ENCODE results near the gene SUSD3. TPM values are rescaled to one million over a fixed set of nuclear protein-coding genes. Genes with fewer than 3 reads are reported as not detected.

SUSD3 gene
- total and polyA plus RNA-seq, 2 donors (not counting 3 experiments of a cell fraction or from before 2014, with no cell fraction given) = not detected

DNA sequence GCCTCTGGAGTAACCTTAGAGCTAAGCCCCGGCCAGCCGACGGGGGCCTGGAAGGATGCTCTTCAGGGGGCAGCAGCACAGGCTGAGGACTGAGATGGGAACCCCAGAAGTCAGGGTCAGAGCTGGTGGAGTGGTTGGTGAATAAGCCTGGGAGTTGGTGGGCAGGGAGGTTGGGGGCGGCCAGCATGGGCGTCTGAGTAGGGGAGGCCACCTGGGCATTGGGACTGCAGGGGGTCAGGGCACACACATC is 61.1 kb downstream of the SUSD3 start:
- TF ChIP-seq POLR2AphosphoS5 (IDR thresholded peaks at IDR 0.05; ENCODE audit: insufficient read depth, low read depth, low read length) (no peak), EZH2 (IDR thresholded peaks at IDR 0.05; ENCODE audit: borderline replicate concordance, low read depth, low read length, severe bottlenecking) (no peak), GATA2 (IDR thresholded peaks at IDR 0.05; ENCODE audit: insufficient read depth, insufficient read length, low read depth, low read length) (no peak), JUN (IDR thresholded peaks at IDR 0.05; ENCODE audit: borderline replicate concordance, insufficient read depth, insufficient read length, low read depth) (no peak), FOS (IDR thresholded peaks at IDR 0.05; ENCODE audit: borderline replicate concordance, insufficient read depth, low read length) (no peak), POLR2A (IDR thresholded peaks at IDR 0.05; ENCODE audit: low read depth, low read length) (no peak), MYC (IDR thresholded peaks at IDR 0.05; ENCODE audit: low read depth, low read length) (no peak)
- TF ChIP-seq, protein P1, sequence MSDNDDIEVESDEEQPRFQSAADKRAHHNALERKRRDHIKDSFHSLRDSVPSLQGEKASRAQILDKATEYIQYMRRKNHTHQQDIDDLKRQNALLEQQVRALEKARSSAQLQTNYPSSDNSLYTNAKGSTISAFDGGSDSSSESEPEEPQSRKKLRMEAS (IDR thresholded peaks at IDR 0.05; ENCODE audit: insufficient read depth, insufficient read length) = no peak
- TF ChIP-seq, protein P2, sequence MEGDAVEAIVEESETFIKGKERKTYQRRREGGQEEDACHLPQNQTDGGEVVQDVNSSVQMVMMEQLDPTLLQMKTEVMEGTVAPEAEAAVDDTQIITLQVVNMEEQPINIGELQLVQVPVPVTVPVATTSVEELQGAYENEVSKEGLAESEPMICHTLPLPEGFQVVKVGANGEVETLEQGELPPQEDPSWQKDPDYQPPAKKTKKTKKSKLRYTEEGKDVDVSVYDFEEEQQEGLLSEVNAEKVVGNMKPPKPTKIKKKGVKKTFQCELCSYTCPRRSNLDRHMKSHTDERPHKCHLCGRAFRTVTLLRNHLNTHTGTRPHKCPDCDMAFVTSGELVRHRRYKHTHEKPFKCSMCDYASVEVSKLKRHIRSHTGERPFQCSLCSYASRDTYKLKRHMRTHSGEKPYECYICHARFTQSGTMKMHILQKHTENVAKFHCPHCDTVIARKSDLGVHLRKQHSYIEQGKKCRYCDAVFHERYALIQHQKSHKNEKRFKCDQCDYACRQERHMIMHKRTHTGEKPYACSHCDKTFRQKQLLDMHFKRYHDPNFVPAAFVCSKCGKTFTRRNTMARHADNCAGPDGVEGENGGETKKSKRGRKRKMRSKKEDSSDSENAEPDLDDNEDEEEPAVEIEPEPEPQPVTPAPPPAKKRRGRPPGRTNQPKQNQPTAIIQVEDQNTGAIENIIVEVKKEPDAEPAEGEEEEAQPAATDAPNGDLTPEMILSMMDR (IDR thresholded peaks at IDR 0.05; ENCODE audit: extremely low read depth in 1 of 2, insufficient read depth in 1 of 2, low read depth in 1 of 2, low read length in 2 of 2) = no peak
- Histone ChIP-seq H2AFZ (ENCODE audit: low read depth, low read length) (no peak overlapping the region), H3K36me3 (ENCODE audit: control insufficient read depth in 2 of 2, extremely low read depth in 1 of 2, insufficient read depth in 2 of 2, low read length in 2 of 2) (peaks cover 0 to 11% of the 10 kb centered on the region in 2 experiments), H3K79me2 (ENCODE audit: control insufficient read depth, insufficient read depth, low read length) (no peaks in the 10 kb centered on the region), H4K20me1 (replicated peaks; ENCODE audit: control insufficient read depth, extremely low read depth, insufficient read depth, low read length) (no peaks in the 10 kb centered on the region), H3K27ac (ENCODE audit: insufficient read depth, low read depth, low read length) (no peak overlapping the region), H3K4me1 (ENCODE audit: control insufficient read depth, extremely low read depth, insufficient read depth, low read length) (peaks cover 10% of the 10 kb centered on the region), H3K9me1 (replicated peaks; ENCODE audit: control insufficient read depth, extremely low read depth, insufficient read depth, low read length) (no peaks in the 10 kb centered on the region), H3K9me3 (replicated peaks; ENCODE audit: control insufficient read depth, insufficient read depth, low read length) (no peaks in the 10 kb centered on the region), H3K27me3 (ENCODE audit: control insufficient read depth in 2 of 2, insufficient read depth in 2 of 2, low read length in 2 of 2) (no peaks in the 10 kb centered on the region), H3K9ac (replicated peaks; ENCODE audit: extremely low read depth, insufficient read depth, low read length) (no peak overlapping the region), H3K4me3 (replicated peaks in 1 of 3; ENCODE audit: insufficient read depth in 1 of 3, low read depth in 1 of 3, low read length in 3 of 3) (no peak overlapping the region), H3K4me2 (ENCODE audit: insufficient read depth, low read length) (no peak overlapping the region)
- ChIA-PET POLR2A (interaction anchor here (1.2 to 3.4 kb wide), 3 partner anchors 10 to 14 kb away, joined by 3 to 11 read pairs (median 9); partner anchors contain the start of gene NINJ1), CTCF (interaction anchor here (0.8 to 6.2 kb wide), 13 partner anchors 11 to 447 kb away, joined by 3 to 70 read pairs (median 10); partner anchors contain the start of genes CARD19 and NINJ1)
- DNase-seq (ENCODE audit: low read depth, low spot score) (no peak), FAIRE-seq (no peak)
- intact Hi-C loops (cut with micrococcal nuclease) (no loop called here), dilution Hi-C loops (cut with MboI; ENCODE audit: extremely low pct_ligation_motif_present, low sequenced_read_pairs) (no loop called here)
- BruUV-seq (replicated peaks) = no TSS peak

All from endothelial cell of umbilical vein (primary cell).